Fibroblast of lung (primary cell): ENCODE results near the gene CAPS. TPM values are rescaled to one million over a fixed set of nuclear protein-coding genes. Genes with fewer than 3 reads are reported as not detected.

Experiments used
- DNase-seq, 2 donors: peaks; one replicate each; pipeline versions ENCODE4 v3.0.0 to v3.0.0-alpha.2; 2010; ENCODE audit warnings: low read depth in 2 of 2
- H2AFZ ChIP-seq: 2 replicates; pipeline ENCODE4 v1.5.1; 2012; ENCODE audit warnings: low read length, control low read depth, inconsistent platforms
- H3K27ac ChIP-seq: 2 replicates; pipeline ENCODE4 v1.5.1; 2011; ENCODE audit warnings: low read length, control low read depth; ENCODE audit not compliant: insufficient read depth
- H3K27me3 ChIP-seq: 2 replicates; pipeline ENCODE4 v1.5.1; 2011; ENCODE audit warnings: mild to moderate bottlenecking, low read length; ENCODE audit not compliant: control insufficient read depth, insufficient read depth
- H3K36me3 ChIP-seq: 2 replicates; pipeline ENCODE4 v1.5.1; 2011; ENCODE audit warnings: low read length; ENCODE audit not compliant: control insufficient read depth, insufficient read depth
- H3K4me1 ChIP-seq: 2 replicates; pipeline ENCODE4 v1.5.1; 2011; ENCODE audit warnings: low read length; ENCODE audit not compliant: control insufficient read depth, insufficient read depth; ENCODE audit errors: extremely low read depth
- H3K4me2 ChIP-seq: 2 replicates; pipeline ENCODE4 v1.5.1; 2011; ENCODE audit warnings: low read length, control low read depth; ENCODE audit not compliant: insufficient read depth; ENCODE audit errors: extremely low read depth
- H3K4me3 ChIP-seq, 4 experiments: fragments of 200-600 bp in 1 of 4; sonication (generic) in 1 of 4; replicated peaks in 1 of 4; 2 replicates each; pipeline ENCODE4 v1.5.1; 2011 to 2016; ENCODE audit warnings: low read length in 4 of 4, low read depth in 3 of 4, mild to moderate bottlenecking in 3 of 4, control low read depth in 2 of 4, inconsistent platforms in 1 of 4, mixed read lengths in 1 of 4; ENCODE audit not compliant: insufficient read depth in 1 of 4; ENCODE audit errors: control extremely low read depth in 1 of 4
- H3K79me2 ChIP-seq: 2 replicates; pipeline ENCODE4 v1.5.1; 2012; ENCODE audit warnings: mild to moderate bottlenecking, low read length, inconsistent platforms; ENCODE audit not compliant: control insufficient read depth, insufficient read depth
- H3K9ac ChIP-seq: 2 replicates; pipeline ENCODE4 v1.5.1; 2011; ENCODE audit warnings: mild to moderate bottlenecking, low read length, control low read depth; ENCODE audit not compliant: insufficient read depth
- H3K9me3 ChIP-seq: 2 replicates; pipeline ENCODE4 v1.5.1; 2012; ENCODE audit warnings: low read depth, low read length; ENCODE audit not compliant: control insufficient read depth, insufficient read depth
- H4K20me1 ChIP-seq: 2 replicates; pipeline ENCODE4 v1.5.1; 2011; ENCODE audit warnings: low read length; ENCODE audit not compliant: control insufficient read depth, insufficient read depth; ENCODE audit errors: extremely low read depth
- EZH2 ChIP-seq: IDR thresholded peaks from 2 replicates; pipeline ENCODE4 v1.5.1; 2012; ENCODE audit warnings: low read length, control low read depth, mild to moderate bottlenecking; ENCODE audit errors: missing control alignments
- polyA plus RNA-seq, 2 donors: library from polyadenylated mRNA; depleted of rRNA in 1 of 2; stranded (reverse) in 1 of 2; unstranded in 1 of 2; fragments of >200 nt; gene quantifications; 2 replicates each; pipeline ENCODE4 v1.2.1, GENCODE V29; 2011 to 2012; ENCODE audit warnings: missing spikeins in 1 of 2
- total RNA-seq: library from RNA; depleted of rRNA; stranded (reverse); fragments of >200 nt; gene quantifications from 2 replicates; pipeline ENCODE4 v1.2.1, GENCODE V29; 2014
- TF ChIP-seq, protein P1 (sequence below), 2 donors: IDR thresholded peaks in 1 of 2; conservative IDR thresholded peaks in 1 of 2; 1 replicate in 1 of 2; 2 replicates in 1 of 2; pipeline ENCODE4 v1.5.1; 2011 to 2012; ENCODE audit warnings: low read length in 2 of 2, control low read depth in 1 of 2, inconsistent platforms in 1 of 2, low read depth in 1 of 2, mild to moderate bottlenecking in 1 of 2

The CAPS gene
- total and polyA plus RNA-seq, 2 donors (not counting 1 experiment from before 2014, with no cell fraction given), result 1.6 to 7.3 TPM

DNA sequence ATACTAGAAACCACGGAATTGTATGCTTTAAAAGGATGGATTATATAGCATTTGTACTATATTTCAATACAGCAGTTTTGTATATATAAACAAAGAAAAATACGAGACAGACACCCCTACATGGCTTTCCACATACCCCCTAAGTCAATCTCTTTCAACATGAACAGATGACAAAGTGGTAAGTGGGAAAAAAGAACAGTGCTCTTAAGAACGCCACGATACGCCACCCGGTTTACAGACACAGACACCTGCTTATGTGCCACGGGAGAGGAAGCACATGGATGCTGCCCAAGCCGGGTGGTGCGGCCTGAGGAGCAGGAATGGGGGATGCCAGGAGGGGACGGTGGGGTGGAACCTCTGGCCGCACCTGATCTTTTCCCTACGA, 8.1 kb downstream of the CAPS start:
- H3K4me2 ChIP-seq, result no peak overlapping the region
- H4K20me1 ChIP-seq, result no peaks in the 10 kb centered on the region
- no peak overlapping the region for H3K27ac ChIP-seq
- H3K4me3 ChIP-seq, result no peak overlapping the region
- H3K27me3 ChIP-seq, result no peaks in the 10 kb centered on the region
- no peak for DNase-seq
- H3K36me3 ChIP-seq, result peaks cover 42% of the 10 kb centered on the region
- H3K4me1 ChIP-seq, result peaks cover 6% of the 10 kb centered on the region
- H3K79me2 ChIP-seq, result no peaks in the 10 kb centered on the region
- no peak overlapping the region for H2AFZ ChIP-seq
- H3K9ac ChIP-seq, result no peak overlapping the region
- TF ChIP-seq, protein P1, sequence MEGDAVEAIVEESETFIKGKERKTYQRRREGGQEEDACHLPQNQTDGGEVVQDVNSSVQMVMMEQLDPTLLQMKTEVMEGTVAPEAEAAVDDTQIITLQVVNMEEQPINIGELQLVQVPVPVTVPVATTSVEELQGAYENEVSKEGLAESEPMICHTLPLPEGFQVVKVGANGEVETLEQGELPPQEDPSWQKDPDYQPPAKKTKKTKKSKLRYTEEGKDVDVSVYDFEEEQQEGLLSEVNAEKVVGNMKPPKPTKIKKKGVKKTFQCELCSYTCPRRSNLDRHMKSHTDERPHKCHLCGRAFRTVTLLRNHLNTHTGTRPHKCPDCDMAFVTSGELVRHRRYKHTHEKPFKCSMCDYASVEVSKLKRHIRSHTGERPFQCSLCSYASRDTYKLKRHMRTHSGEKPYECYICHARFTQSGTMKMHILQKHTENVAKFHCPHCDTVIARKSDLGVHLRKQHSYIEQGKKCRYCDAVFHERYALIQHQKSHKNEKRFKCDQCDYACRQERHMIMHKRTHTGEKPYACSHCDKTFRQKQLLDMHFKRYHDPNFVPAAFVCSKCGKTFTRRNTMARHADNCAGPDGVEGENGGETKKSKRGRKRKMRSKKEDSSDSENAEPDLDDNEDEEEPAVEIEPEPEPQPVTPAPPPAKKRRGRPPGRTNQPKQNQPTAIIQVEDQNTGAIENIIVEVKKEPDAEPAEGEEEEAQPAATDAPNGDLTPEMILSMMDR (conservative IDR thresholded peaks at IDR 0.05 in 1 of 2, IDR thresholded peaks at IDR 0.05 in 1 of 2; ENCODE audit: low read depth in 1 of 2, low read length in 2 of 2), result no peak
- TF ChIP-seq EZH2, result no peak
- no peaks in the 10 kb centered on the region for H3K9me3 ChIP-seq

DNA sequence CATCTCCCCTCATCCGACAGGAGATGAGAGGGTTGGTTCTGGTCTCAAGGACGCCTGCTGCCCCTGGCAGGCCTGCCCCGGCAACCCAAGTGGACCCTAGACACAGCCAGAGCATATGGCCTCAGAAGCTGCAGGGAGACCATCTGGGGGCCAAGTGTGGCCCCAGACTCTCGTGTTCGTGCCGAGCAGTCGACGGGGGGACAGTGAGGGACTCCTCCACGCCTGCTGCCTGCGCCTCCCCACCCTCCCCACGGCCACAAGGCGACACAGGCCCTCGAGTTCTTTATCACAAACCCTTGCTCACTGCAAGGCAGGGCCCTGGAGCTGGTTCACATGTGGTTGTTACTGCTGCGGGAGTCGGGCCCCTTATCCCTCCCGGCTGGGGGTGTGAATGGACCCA, 9.3 kb downstream of the CAPS start:
- TF ChIP-seq, protein P1 (conservative IDR thresholded peaks at IDR 0.05 in 1 of 2, IDR thresholded peaks at IDR 0.05 in 1 of 2; ENCODE audit: low read depth in 1 of 2, low read length in 2 of 2), result no peak
- TF ChIP-seq EZH2, result no peak
- H2AFZ ChIP-seq, result no peak overlapping the region
- H3K4me1 ChIP-seq, result peaks cover 13% of the 10 kb centered on the region
- no peak overlapping the region for H3K4me2 ChIP-seq
- H4K20me1 ChIP-seq, result no peaks in the 10 kb centered on the region
- no peak for DNase-seq
- H3K27me3 ChIP-seq, result no peaks in the 10 kb centered on the region
- H3K79me2 ChIP-seq, result no peaks in the 10 kb centered on the region
- no peak overlapping the region for H3K27ac ChIP-seq
- no peaks in the 10 kb centered on the region for H3K9me3 ChIP-seq
- no peak overlapping the region for H3K4me3 ChIP-seq
- H3K9ac ChIP-seq, result no peak overlapping the region
- H3K36me3 ChIP-seq, result peaks cover 43% of the 10 kb centered on the region

DNA sequence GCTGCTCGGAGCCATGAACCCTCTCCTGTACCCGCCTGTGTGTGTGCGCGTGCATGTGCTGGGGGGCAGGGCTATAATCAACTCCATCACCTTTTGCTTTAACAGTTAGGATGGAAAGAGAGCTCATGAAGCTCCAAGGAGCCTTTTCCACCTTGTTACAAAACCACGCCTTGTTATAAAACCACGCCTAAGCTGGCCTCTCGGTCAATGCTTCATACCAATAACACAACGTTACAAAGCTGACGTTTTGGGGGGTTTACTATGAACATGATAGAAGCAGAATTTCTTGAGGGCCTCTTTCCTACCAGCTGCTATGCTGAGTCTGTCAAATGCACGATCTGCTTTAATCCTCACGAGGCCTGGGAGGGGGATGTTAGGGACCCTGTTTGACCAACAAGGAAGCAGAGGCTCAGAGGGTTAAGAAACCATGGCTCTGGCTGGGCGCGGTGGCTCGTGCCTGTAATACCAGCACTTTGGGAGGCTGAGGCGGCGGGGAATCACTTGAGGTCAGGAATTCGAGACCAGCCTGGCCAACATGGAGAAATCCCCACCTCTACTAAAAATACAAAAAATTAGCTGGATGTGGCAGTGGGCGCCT, 11.9 kb downstream of the CAPS start:
- no peak overlapping the region for H3K4me3 ChIP-seq
- H3K4me2 ChIP-seq, result no peak overlapping the region
- peaks cover 13% of the 10 kb centered on the region for H3K4me1 ChIP-seq
- no peaks in the 10 kb centered on the region for H4K20me1 ChIP-seq
- no peaks in the 10 kb centered on the region for H3K79me2 ChIP-seq
- H3K9me3 ChIP-seq, result no peaks in the 10 kb centered on the region
- peaks cover 55% of the 10 kb centered on the region for H3K36me3 ChIP-seq
- peak overlapping the region; percentile 77 for H3K27ac ChIP-seq
- H2AFZ ChIP-seq, result no peak overlapping the region
- no peaks in the 10 kb centered on the region for H3K27me3 ChIP-seq
- DNase-seq, result no peak
- H3K9ac ChIP-seq, result no peak overlapping the region
- TF ChIP-seq, protein P1 (conservative IDR thresholded peaks at IDR 0.05 in 1 of 2, IDR thresholded peaks at IDR 0.05 in 1 of 2; ENCODE audit: low read depth in 1 of 2, low read length in 2 of 2), result no peak
- no peak for TF ChIP-seq EZH2
